HG03342 (cell line): Measurements from ENCODE around the gene IMMT.
"Not testable (repeated sequence)": the region's sequence is repeated elsewhere in the genome, so short reads cannot be mapped to it uniquely, and the experiment has no call there.

Experiments used
- ATAC-seq: cut with Tn5 transposase; IDR thresholded peaks from one replicate; pipeline ENCODE4 v1.9.1; 2021; ENCODE audit warnings: mild to moderate bottlenecking, moderate library complexity; ENCODE audit not compliant: unreplicated experiment

IMMT gene

GRCh38 chr2:86202336-86202692 is 7.1 kb upstream of the IMMT start:
- ATAC-seq = no peak

- ATAC-seq = no peak
Measured at GRCh38 chr2:86201671-86202335, 6.5 kb upstream of the IMMT start.

- ATAC-seq = not testable (repeated sequence)
Measured at GRCh38 chr2:86200564-86200963, 5.3 kb upstream of the IMMT start.

GRCh38 chr2:86199834-86200177 is 4.5 kb upstream of the IMMT start:
- ATAC-seq = no peak

GRCh38 chr2:86195808-86196387 is 636 bp upstream of the IMMT start:
- no peak for ATAC-seq

GRCh38 chr2:86194751-86195054 is 559 bp downstream of the IMMT start:
- no peak for ATAC-seq

GRCh38 chr2:86193901-86194567 is 1.2 kb downstream of the IMMT start:
- no peak for ATAC-seq

GRCh38 chr2:86189782-86190416 is 5.4 kb downstream of the IMMT start:
- ATAC-seq = no peak

- ATAC-seq = no peak
Measured at GRCh38 chr2:86186431-86186830, 8.8 kb downstream of the IMMT start.

- no peak for ATAC-seq
Measured at GRCh38 chr2:86185517-86186212, 9.6 kb downstream of the IMMT start.

GRCh38 chr2:86176597-86176996 is 18.7 kb downstream of the IMMT start:
- ATAC-seq = no peak

- no peak for ATAC-seq
Measured at GRCh38 chr2:86175828-86176227, 19.4 kb downstream of the IMMT start.

GRCh38 chr2:86174445-86174844 is 20.8 kb downstream of the IMMT start:
- no peak for ATAC-seq

- ATAC-seq = no peak
Measured at GRCh38 chr2:86172610-86173009, 22.7 kb downstream of the IMMT start.

- no peak for ATAC-seq
Measured at GRCh38 chr2:86171295-86171694, 24.0 kb downstream of the IMMT start.

GRCh38 chr2:86170449-86170848 is 24.8 kb downstream of the IMMT start:
- no peak for ATAC-seq

- ATAC-seq = no peak
Measured at GRCh38 chr2:86160156-86160952, 34.9 kb downstream of the IMMT start.

- no peak for ATAC-seq
Measured at GRCh38 chr2:86158286-86158685, 37.0 kb downstream of the IMMT start.

GRCh38 chr2:86157009-86157556 is 38.2 kb downstream of the IMMT start:
- ATAC-seq = no peak

GRCh38 chr2:86150502-86150901 is 44.8 kb downstream of the IMMT start:
- ATAC-seq = no peak

- ATAC-seq = no peak
Measured at GRCh38 chr2:86147793-86148192, 47.5 kb downstream of the IMMT start.
